Neutrophil (primary cell): Measurements from ENCODE around the gene POPDC3.

Experiments used
- H3K27ac ChIP-seq: fragments of 200-600 bp; sonication (generic); 2 replicates; pipeline ENCODE4 v1.5.1; 2016; ENCODE audit warnings: mild to moderate bottlenecking, moderate library complexity
- H3K27me3 ChIP-seq: fragments of 200-600 bp; sonication (generic); 2 replicates; pipeline ENCODE4 v1.6.0; 2016; ENCODE audit warnings: mild to moderate bottlenecking
- H3K36me3 ChIP-seq: fragments of 200-600 bp; sonication (generic); 2 replicates; pipeline ENCODE4 v1.5.1; 2017
- H3K4me1 ChIP-seq, 2 experiments: fragments of 200-600 bp in 1 of 2; sonication (generic) in 1 of 2; 1 replicate in 1 of 2; 2 replicates in 1 of 2; pipeline versions ENCODE4 v1.5.1 to v1.6.1; 2013 to 2016; ENCODE audit warnings: low read depth in 1 of 2, low read length in 1 of 2, mild to moderate bottlenecking in 1 of 2, moderate library complexity in 1 of 2; ENCODE audit not compliant: control insufficient read depth in 1 of 2, insufficient read depth in 1 of 2
- H3K4me3 ChIP-seq, 2 experiments: fragments of 200-600 bp in 1 of 2; sonication (generic) in 1 of 2; 1 replicate in 1 of 2; 2 replicates in 1 of 2; pipeline ENCODE4 v1.5.1; 2013 to 2016; ENCODE audit warnings: low read depth in 1 of 2, low read length in 1 of 2, mild to moderate bottlenecking in 1 of 2, moderate library complexity in 1 of 2
- H3K9me3 ChIP-seq: fragments of 200-600 bp; sonication (generic); 2 replicates; pipeline ENCODE4 v1.5.1; 2016
- CTCF ChIP-seq: fragments of 200-600 bp; sonication (generic); IDR thresholded peaks from 2 replicates; pipeline ENCODE4 v1.5.1; 2016; ENCODE audit warnings: antibody characterized with exemption

Gene POPDC3

GRCh38 chr6:105135907-105136430 lies 43.8 kb downstream of the POPDC3 start:
- Histone ChIP-seq H3K27me3 (peaks cover 100% of the 10 kb centered on the region), H3K4me1 (peaks cover 8 to 15% of the 10 kb centered on the region in 2 experiments), H3K27ac (no peak overlapping the region), H3K36me3 (no peaks in the 10 kb centered on the region), H3K9me3 (no peaks in the 10 kb centered on the region), H3K4me3 (peak overlapping the region in 1 of 2 experiments; percentile 47)
- no peak for TF ChIP-seq CTCF

- no peaks in the 10 kb centered on the region for H3K9me3 ChIP-seq
- H3K4me1 ChIP-seq = peaks cover 8 to 15% of the 10 kb centered on the region in 2 experiments
- peaks cover 100% of the 10 kb centered on the region for H3K27me3 ChIP-seq
- no peak overlapping the region for H3K4me3 ChIP-seq
- no peaks in the 10 kb centered on the region for H3K36me3 ChIP-seq
- TF ChIP-seq CTCF = no peak
- no peak overlapping the region for H3K27ac ChIP-seq
Measured at GRCh38 chr6:105135056-105135455, 44.8 kb downstream of the POPDC3 start.

DNA sequence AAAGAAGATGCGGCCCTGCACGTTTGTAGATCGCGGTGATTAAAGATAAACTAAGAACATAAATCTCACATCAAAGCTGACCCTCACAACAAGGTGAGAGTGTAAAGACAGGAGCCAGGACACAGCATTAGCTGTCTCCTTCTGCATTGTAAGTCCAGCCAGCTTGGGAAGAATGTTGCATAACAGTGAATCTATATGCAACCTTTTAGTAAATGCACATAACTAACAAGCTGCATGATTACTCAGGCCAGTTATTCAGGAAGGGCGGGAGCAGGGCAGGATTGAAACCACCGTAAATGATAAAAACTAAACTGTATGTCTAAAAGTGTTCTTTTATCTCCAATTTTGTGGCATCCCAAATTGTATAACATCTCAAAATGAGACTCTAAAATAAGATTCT lies 57.1 kb downstream of the POPDC3 start:
- TF ChIP-seq CTCF = no peak
- H3K27ac ChIP-seq = no peak overlapping the region
- no peaks in the 10 kb centered on the region for H3K36me3 ChIP-seq
- H3K4me1 ChIP-seq = no peaks in the 10 kb centered on the region
- H3K9me3 ChIP-seq = no peaks in the 10 kb centered on the region
- no peak overlapping the region for H3K4me3 ChIP-seq
- peaks cover 46% of the 10 kb centered on the region for H3K27me3 ChIP-seq

DNA sequence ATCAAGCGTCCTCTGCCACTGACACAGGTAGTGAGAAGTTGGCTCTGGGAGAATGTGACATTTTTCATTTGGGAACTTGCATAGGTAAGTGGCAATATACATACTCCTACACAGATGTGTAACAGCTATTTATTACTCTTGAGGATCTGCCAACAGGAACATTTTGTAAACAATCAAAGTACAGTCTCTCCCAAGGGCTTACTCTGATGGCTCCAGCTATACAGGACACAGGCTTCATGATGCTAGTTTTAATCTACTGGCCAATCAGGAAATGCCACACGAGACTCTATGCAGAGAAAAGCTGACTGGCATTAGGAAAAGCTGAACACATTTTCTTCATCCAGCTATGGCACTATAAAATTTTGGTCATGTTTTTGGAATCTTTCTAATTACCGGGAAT lies 57.8 kb downstream of the POPDC3 start:
- Histone ChIP-seq H3K36me3 (no peaks in the 10 kb centered on the region), H3K9me3 (no peaks in the 10 kb centered on the region)
- no peak for TF ChIP-seq CTCF

DNA sequence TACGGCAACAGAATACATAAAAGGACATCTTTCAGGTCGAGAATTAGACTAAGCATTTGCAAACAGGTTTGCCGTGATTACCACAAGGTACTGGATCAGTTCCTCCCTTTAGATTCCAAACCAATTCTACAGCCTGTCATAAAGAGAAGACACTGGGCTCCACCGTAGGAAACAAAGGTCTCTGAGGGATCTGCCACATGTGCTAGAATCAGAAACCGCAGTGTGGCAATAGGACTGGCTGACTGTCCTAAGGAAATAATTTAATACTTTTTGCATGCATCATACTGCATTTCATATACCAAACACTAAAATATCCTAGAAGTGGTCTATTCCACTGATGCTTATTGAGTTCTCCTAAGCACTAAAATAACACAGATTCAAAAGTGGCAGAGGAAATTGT lies 59.2 kb downstream of the POPDC3 start:
- H3K36me3 ChIP-seq = no peaks in the 10 kb centered on the region
- no peak for TF ChIP-seq CTCF
- peaks cover 42% of the 10 kb centered on the region for H3K27me3 ChIP-seq
- no peak overlapping the region for H3K4me3 ChIP-seq
- no peaks in the 10 kb centered on the region for H3K9me3 ChIP-seq
- no peaks in the 10 kb centered on the region for H3K4me1 ChIP-seq
- H3K27ac ChIP-seq = no peak overlapping the region

More for the DNA sequence above, 57.8 kb downstream of the POPDC3 start:
- Histone ChIP-seq H3K4me1 (no peaks in the 10 kb centered on the region), H3K27ac (no peak overlapping the region), H3K4me3 (no peak overlapping the region), H3K27me3 (peaks cover 48% of the 10 kb centered on the region)

DNA sequence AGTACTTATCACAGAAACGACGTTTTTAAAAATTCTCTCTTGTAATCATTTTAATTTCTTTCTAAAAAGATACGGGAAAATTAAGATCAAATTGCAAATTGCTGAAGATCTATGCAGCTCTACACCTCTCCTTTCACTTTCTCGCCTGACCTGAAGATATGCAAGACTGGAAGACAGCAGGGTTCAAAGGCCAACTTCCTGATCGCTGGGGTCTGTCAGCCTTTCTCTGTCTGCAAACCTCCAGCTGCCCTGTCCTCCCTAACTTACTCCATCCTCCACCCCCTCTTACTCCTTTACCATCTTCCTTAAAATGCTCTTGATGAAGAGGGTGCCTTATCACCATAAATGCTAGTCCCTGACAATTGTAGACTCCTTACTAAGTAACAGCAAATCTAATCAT lies 63.7 kb downstream of the POPDC3 start:
- TF ChIP-seq CTCF = no peak
- Histone ChIP-seq H3K27ac (no peak overlapping the region), H3K27me3 (peaks cover 32% of the 10 kb centered on the region), H3K4me1 (no peaks in the 10 kb centered on the region), H3K36me3 (no peaks in the 10 kb centered on the region), H3K4me3 (no peak overlapping the region), H3K9me3 (no peaks in the 10 kb centered on the region)
